Memory B cell (primary cell): ENCODE measurements around the gene SMCO4.
A peak's percentile ranks its signal among the peaks of the same experiment; 100 is the strongest.

Experiments used
- ATAC-seq: fragments of 150-1000 bp; cut with Tn5 transposase; 2 replicates; pipeline ENCODE4 v1.10.0; 2021; ENCODE audit warnings: low read depth, mild to moderate bottlenecking, moderate library complexity
- DNase-seq, 2 donors: peaks; one replicate each; pipeline ENCODE4 v3.0.0; 2022; ENCODE audit warnings: low spot score in 2 of 2
- H3K27ac Mint-ChIP-seq: one replicate; pipeline ENCODE4 v1.8.0; 2022; ENCODE audit warnings: mild to moderate bottlenecking, moderate library complexity, mixed read lengths
- H3K27me3 Mint-ChIP-seq: one replicate; pipeline ENCODE4 v1.8.0; 2022; ENCODE audit warnings: mixed read lengths
- H3K36me3 Mint-ChIP-seq: one replicate; pipeline ENCODE4 v1.8.0; 2022; ENCODE audit warnings: mild to moderate bottlenecking, mixed read lengths
- H3K4me1 Mint-ChIP-seq: one replicate; pipeline ENCODE4 v1.8.0; 2022; ENCODE audit warnings: mixed read lengths
- H3K4me3 Mint-ChIP-seq: one replicate; pipeline ENCODE4 v1.8.0; 2022; ENCODE audit warnings: mild to moderate bottlenecking, moderate library complexity, mixed read lengths
- H3K9me3 Mint-ChIP-seq: one replicate; pipeline ENCODE4 v1.8.0; 2022; ENCODE audit warnings: mixed read lengths

The SMCO4 gene

GRCh38 chr11:93528757-93529645, 14.2 kb downstream of the SMCO4 start:
- DNase-seq: no peak
- no peaks in the 10 kb centered on the region for H3K36me3 Mint-ChIP-seq
- peaks cover 34% of the 10 kb centered on the region for H3K4me1 Mint-ChIP-seq
- H3K27me3 Mint-ChIP-seq: no peaks in the 10 kb centered on the region
- H3K4me3 Mint-ChIP-seq: no peak overlapping the region
- H3K27ac Mint-ChIP-seq: no peak overlapping the region
- no peak for ATAC-seq
- H3K9me3 Mint-ChIP-seq: no peaks in the 10 kb centered on the region

- DNase-seq: no peak
- Mint-ChIP-seq H3K27me3 (no peaks in the 10 kb centered on the region), H3K36me3 (no peaks in the 10 kb centered on the region), H3K4me3 (no peak overlapping the region), H3K9me3 (no peaks in the 10 kb centered on the region), H3K4me1 (peaks cover 38% of the 10 kb centered on the region), H3K27ac (no peak overlapping the region)
- no peak for ATAC-seq
Observed at GRCh38 chr11:93528252-93528651, 14.9 kb downstream of the SMCO4 start.

DNA sequence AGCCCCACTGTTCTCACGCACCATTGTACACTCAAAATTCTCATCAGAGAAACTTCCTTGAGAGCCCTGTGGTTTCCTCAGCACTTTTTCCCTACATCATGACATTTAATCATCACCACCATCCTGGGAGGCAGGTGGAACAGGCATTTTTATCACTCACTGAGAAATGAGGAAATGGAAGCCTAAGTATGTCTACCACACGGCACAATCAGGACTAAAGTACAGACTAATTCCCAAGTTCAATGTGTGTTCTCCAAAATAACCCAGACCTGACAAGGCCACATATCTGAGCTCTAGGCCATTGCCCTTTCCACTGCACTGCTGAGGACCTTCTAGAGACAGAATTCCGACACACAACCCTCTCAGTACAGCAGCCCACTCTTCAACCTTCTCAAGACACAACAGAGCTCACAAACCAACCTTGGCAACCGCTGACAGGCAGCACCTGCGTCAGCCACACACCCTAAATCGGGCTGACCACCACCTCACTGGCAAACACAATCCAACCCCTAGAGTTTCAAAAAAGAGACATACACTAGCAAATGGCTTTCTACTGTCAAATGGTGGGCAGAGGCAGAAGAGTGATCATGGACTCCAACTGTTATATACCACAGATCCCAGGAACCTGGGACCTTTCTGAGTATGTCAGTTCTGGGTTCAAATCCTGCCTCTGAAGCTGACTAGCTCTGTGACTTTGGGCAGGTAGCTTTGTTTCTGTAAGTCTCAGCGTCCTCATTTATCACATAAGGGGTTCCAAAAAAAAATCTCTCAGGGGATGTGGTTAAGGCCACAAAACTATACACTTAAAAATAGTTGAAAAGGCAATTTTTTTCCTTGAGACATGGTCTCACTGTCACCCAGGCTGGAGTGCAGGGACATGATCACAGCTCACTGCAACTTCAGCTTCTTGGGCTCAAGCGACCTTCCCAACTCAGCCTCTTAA, 16.3 kb downstream of the SMCO4 start:
- Mint-ChIP-seq H3K9me3 (no peaks in the 10 kb centered on the region), H3K4me1 (peaks cover 47% of the 10 kb centered on the region), H3K4me3 (peak overlapping the region; percentile 56), H3K27me3 (no peaks in the 10 kb centered on the region), H3K27ac (peak overlapping the region; percentile 94), H3K36me3 (no peaks in the 10 kb centered on the region)
- no peak for DNase-seq
- peak; percentile 43 for ATAC-seq

- no peaks in the 10 kb centered on the region for H3K27me3 Mint-ChIP-seq
- peak overlapping the region; percentile 94 for H3K27ac Mint-ChIP-seq
- H3K36me3 Mint-ChIP-seq: no peaks in the 10 kb centered on the region
- peak overlapping the region; percentile 56 for H3K4me3 Mint-ChIP-seq
- DNase-seq (no peak), ATAC-seq (peak; percentile 4)
- H3K4me1 Mint-ChIP-seq: peaks cover 50% of the 10 kb centered on the region
- no peaks in the 10 kb centered on the region for H3K9me3 Mint-ChIP-seq
Observed at GRCh38 chr11:93526346-93526633, 16.9 kb downstream of the SMCO4 start.

GRCh38 chr11:93525601-93526345, 17.4 kb downstream of the SMCO4 start:
- peak overlapping the region; percentile 94 for H3K27ac Mint-ChIP-seq
- peaks cover 54% of the 10 kb centered on the region for H3K4me1 Mint-ChIP-seq
- H3K4me3 Mint-ChIP-seq: peak overlapping the region; percentile 44
- DNase-seq: no peak
- no peak for ATAC-seq
- no peaks in the 10 kb centered on the region for H3K27me3 Mint-ChIP-seq
- H3K36me3 Mint-ChIP-seq: no peaks in the 10 kb centered on the region
- H3K9me3 Mint-ChIP-seq: no peaks in the 10 kb centered on the region

DNA sequence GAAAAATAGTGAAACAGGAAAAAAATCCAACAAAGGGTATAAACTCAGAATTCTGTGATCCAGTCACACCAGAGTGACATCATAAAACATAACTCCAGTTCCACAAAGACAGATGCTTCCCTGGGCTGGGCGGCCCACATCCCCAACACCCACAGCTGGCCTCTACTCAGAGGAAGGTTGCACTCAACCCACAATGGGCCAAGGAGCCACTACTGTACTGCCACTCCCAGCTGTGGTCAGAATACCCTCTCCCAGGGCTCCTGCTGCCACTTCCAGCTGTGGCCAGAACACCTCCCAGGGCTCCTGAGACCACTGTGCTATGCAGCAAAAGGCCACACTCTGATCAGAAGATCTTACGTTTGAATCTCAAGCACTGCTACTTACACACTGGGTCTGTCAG, 18.3 kb downstream of the SMCO4 start:
- H3K4me1 Mint-ChIP-seq: peaks cover 50% of the 10 kb centered on the region
- peak overlapping the region; percentile 94 for H3K27ac Mint-ChIP-seq
- ATAC-seq (no peak), DNase-seq (no peak)
- H3K36me3 Mint-ChIP-seq: no peaks in the 10 kb centered on the region
- H3K27me3 Mint-ChIP-seq: no peaks in the 10 kb centered on the region
- peak overlapping the region; percentile 82 for H3K4me3 Mint-ChIP-seq
- no peaks in the 10 kb centered on the region for H3K9me3 Mint-ChIP-seq

DNA sequence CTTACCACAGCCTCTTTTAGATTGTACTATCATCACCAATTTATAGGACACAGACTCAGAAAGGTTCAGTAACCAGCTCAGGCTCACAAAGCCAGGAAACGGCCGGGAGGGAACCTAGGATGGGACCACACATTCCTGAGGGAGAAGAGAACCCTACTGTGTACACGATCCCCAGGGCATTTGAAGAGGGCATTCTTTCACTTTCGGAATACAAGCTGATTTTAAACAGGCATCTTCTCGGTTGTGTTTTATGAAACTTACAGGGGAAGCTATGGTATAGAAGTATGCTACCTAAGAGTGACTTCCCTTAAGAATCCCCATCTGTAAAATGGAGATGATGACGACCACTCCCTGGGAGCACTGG, 19.0 kb downstream of the SMCO4 start:
- ATAC-seq (peak; percentile 44), DNase-seq (no peak)
- Mint-ChIP-seq H3K27me3 (no peaks in the 10 kb centered on the region), H3K4me3 (peak overlapping the region; percentile 82), H3K27ac (peak overlapping the region; percentile 94), H3K36me3 (no peaks in the 10 kb centered on the region), H3K9me3 (no peaks in the 10 kb centered on the region), H3K4me1 (peaks cover 53% of the 10 kb centered on the region)

GRCh38 chr11:93520726-93521509, 22.3 kb downstream of the SMCO4 start:
- Mint-ChIP-seq H3K36me3 (no peaks in the 10 kb centered on the region), H3K4me3 (no peak overlapping the region), H3K9me3 (no peaks in the 10 kb centered on the region), H3K27me3 (no peaks in the 10 kb centered on the region), H3K4me1 (peaks cover 47% of the 10 kb centered on the region), H3K27ac (peak overlapping the region; percentile 43)
- DNase-seq: no peak
- no peak for ATAC-seq

GRCh38 chr11:93519179-93519578, 24.0 kb downstream of the SMCO4 start:
- no peak overlapping the region for H3K27ac Mint-ChIP-seq
- DNase-seq (no peak), ATAC-seq (no peak)
- H3K4me1 Mint-ChIP-seq: peaks cover 32% of the 10 kb centered on the region
- H3K9me3 Mint-ChIP-seq: no peaks in the 10 kb centered on the region
- H3K4me3 Mint-ChIP-seq: no peak overlapping the region
- no peaks in the 10 kb centered on the region for H3K27me3 Mint-ChIP-seq
- H3K36me3 Mint-ChIP-seq: no peaks in the 10 kb centered on the region

- H3K4me3 Mint-ChIP-seq: no peak overlapping the region
- H3K9me3 Mint-ChIP-seq: peaks cover 2% of the 10 kb centered on the region
- H3K36me3 Mint-ChIP-seq: no peaks in the 10 kb centered on the region
- DNase-seq (no peak), ATAC-seq (no peak)
- peaks cover 28% of the 10 kb centered on the region for H3K4me1 Mint-ChIP-seq
- no peaks in the 10 kb centered on the region for H3K27me3 Mint-ChIP-seq
- H3K27ac Mint-ChIP-seq: no peak overlapping the region
Observed at GRCh38 chr11:93518081-93518480, 25.1 kb downstream of the SMCO4 start.

- no peaks in the 10 kb centered on the region for H3K27me3 Mint-ChIP-seq
- DNase-seq (no peak), ATAC-seq (no peak)
- peaks cover 2% of the 10 kb centered on the region for H3K9me3 Mint-ChIP-seq
- no peak overlapping the region for H3K27ac Mint-ChIP-seq
- no peak overlapping the region for H3K4me3 Mint-ChIP-seq
- H3K36me3 Mint-ChIP-seq: no peaks in the 10 kb centered on the region
- H3K4me1 Mint-ChIP-seq: peaks cover 27% of the 10 kb centered on the region
Observed at GRCh38 chr11:93517611-93518010, 25.6 kb downstream of the SMCO4 start.

DNA sequence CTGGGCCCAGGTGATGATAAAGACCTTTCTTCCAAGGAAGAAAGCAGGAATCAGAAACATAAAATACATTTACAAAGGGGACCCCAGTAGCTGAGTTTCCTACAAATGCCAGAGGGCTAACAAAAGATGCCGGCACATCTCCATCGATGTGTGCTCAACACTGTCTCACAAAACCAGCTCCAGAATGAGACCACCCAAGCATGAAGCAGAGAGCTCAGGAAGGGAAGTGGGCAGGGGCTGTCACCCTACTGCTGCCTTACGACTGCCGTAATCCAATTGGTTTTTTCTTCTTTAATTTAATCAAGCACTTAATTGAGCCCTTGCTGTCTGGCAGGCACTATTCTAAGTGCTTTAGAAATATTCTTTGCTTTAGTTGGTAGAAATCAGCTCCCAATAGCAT, 26.1 kb downstream of the SMCO4 start:
- Mint-ChIP-seq H3K4me1 (peaks cover 27% of the 10 kb centered on the region), H3K27ac (no peak overlapping the region), H3K27me3 (no peaks in the 10 kb centered on the region), H3K9me3 (peaks cover 2% of the 10 kb centered on the region), H3K36me3 (no peaks in the 10 kb centered on the region), H3K4me3 (no peak overlapping the region)
- DNase-seq (no peak), ATAC-seq (no peak)

DNA sequence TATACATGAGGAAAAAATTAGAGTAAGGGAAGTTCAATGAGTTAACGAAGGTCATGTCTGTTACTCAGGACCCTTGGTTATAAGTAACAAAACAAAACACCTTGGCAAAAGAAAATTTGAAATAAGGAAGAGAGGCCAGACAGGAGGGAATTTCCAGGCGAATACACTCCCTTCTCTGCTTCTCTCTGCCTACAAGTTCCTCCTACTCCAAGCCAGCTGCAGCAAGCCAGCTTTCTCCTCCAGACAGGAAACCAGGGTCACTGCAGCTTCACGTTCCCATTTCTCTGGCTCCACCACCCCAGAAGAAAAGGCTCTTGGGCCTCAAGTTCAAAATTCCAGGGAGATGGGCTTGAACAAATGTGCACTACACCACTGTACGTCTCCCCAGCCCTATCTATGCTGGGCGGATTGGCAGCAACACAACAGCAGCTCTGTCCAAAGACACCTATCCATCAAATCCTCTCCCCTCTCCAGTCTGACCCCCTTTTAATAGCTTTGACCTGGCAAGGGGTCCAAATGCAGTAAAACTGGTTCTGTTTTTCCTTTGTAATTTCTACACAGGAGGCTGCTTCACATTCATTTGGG, 27.7 kb downstream of the SMCO4 start:
- Mint-ChIP-seq H3K4me3 (no peak overlapping the region), H3K36me3 (no peaks in the 10 kb centered on the region), H3K27me3 (no peaks in the 10 kb centered on the region), H3K27ac (no peak overlapping the region), H3K4me1 (peaks cover 19% of the 10 kb centered on the region), H3K9me3 (peaks cover 2% of the 10 kb centered on the region)
- DNase-seq (no peak), ATAC-seq (no peak)
